ENCODE results near the gene DLG5. TPM values are rescaled to one million over a fixed set of nuclear protein-coding genes. Genes with fewer than 3 reads are reported as not detected.

The DLG5 gene
- polyA plus RNA-seq, 1 of the 3 experiments (the other 2 are of a cell fraction), result 31.3 TPM

DNA sequence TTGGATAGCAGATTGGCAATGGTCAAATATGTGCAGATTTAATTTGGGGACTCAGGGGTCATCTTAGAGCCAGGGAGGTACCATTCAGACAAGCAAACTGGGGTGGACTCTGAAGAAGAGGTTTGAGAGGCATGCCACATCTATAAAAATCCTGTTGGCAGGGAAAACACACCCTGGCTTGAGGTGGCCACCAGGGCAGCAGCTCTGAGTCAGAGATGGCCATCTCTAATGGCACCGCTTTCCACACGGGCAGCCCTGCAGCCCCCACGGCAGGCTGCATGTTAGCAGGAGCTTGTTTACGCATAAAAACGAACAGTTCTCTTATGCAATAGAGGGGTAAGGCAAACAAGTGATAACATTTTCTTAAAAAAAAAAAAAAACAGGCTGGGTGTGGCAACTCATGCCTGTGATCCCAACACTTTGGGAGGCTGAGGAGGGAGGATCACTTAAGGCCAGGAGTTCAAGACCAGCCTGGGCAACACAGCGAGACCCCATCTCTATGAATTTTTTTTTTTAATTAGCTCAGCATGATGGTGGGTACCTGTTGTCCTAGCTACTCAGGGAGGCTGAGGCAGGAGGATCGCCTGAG, 14.9 kb downstream of the DLG5 start:
- H3K4me2 ChIP-seq, result no peak overlapping the region
- DNase-seq, result no peak
- peaks cover 15 to 20% of the 10 kb centered on the region in 2 experiments; a peak in 2 of 4 replicates for H3K4me1 ChIP-seq (ENCODE audit: control insufficient read depth in 1 of 2, insufficient read depth in 2 of 2, low read depth in 1 of 2, low read length in 1 of 2)
- no peaks in the 10 kb centered on the region for H3K9me3 ChIP-seq
- H2AFZ ChIP-seq (ENCODE audit: low read depth), result no peak overlapping the region
- H3K4me3 ChIP-seq (ENCODE audit: low read depth in 2 of 2, low read length in 1 of 2), result no peak overlapping the region
- H3K79me2 ChIP-seq (ENCODE audit: insufficient read depth), result peaks cover 100% of the 10 kb centered on the region
- 62% methylated on average over 7 of the region's 7 CpGs for WGBS (ENCODE audit: low lambda C conversion rate)
- ChIA-PET CTCF (interaction anchor here (1.1 to 1.8 kb wide), 2 partner anchors 13 to 20 kb away, joined by 3 to 9 read pairs; no protein-coding TSS in a partner anchor), POLR2A (interaction anchor here (1.1 kb wide), 1 partner anchor 8 kb away, joined by 4 read pairs; no protein-coding TSS in a partner anchor)
- H3K9ac ChIP-seq, result no peak overlapping the region
- H3F3A ChIP-seq (replicated peaks; ENCODE audit: insufficient read depth), result no peaks in the 10 kb centered on the region
- H3K9me2 ChIP-seq, result no peaks in the 10 kb centered on the region
- peak overlapping the region in 1 of 2 experiments; percentile 29; a peak in 1 of 4 replicates for H3K27ac ChIP-seq (ENCODE audit: low read depth in 2 of 2, low read length in 1 of 2)
- peaks cover 99% of the 10 kb centered on the region for H4K20me1 ChIP-seq (ENCODE audit: insufficient read depth)
- H3K36me3 ChIP-seq (replicated peaks in 1 of 2; ENCODE audit: control insufficient read depth in 1 of 2, insufficient read depth in 2 of 2, low read length in 1 of 2), result no peaks in the 10 kb centered on the region
- TF ChIP-seq, protein P1, sequence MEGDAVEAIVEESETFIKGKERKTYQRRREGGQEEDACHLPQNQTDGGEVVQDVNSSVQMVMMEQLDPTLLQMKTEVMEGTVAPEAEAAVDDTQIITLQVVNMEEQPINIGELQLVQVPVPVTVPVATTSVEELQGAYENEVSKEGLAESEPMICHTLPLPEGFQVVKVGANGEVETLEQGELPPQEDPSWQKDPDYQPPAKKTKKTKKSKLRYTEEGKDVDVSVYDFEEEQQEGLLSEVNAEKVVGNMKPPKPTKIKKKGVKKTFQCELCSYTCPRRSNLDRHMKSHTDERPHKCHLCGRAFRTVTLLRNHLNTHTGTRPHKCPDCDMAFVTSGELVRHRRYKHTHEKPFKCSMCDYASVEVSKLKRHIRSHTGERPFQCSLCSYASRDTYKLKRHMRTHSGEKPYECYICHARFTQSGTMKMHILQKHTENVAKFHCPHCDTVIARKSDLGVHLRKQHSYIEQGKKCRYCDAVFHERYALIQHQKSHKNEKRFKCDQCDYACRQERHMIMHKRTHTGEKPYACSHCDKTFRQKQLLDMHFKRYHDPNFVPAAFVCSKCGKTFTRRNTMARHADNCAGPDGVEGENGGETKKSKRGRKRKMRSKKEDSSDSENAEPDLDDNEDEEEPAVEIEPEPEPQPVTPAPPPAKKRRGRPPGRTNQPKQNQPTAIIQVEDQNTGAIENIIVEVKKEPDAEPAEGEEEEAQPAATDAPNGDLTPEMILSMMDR (IDR thresholded peaks at IDR 0.05), result peak; percentile 29; the same call in 1 of the 2 replicates
- TF ChIP-seq RCOR1 (IDR thresholded peaks at IDR 0.05; ENCODE audit: low read length) (no peak), RXRA (IDR thresholded peaks at IDR 0.05; ENCODE audit: borderline replicate concordance, low read depth) (no peak)
- H3K27me3 ChIP-seq (ENCODE audit: insufficient read depth), result no peaks in the 10 kb centered on the region

DNA sequence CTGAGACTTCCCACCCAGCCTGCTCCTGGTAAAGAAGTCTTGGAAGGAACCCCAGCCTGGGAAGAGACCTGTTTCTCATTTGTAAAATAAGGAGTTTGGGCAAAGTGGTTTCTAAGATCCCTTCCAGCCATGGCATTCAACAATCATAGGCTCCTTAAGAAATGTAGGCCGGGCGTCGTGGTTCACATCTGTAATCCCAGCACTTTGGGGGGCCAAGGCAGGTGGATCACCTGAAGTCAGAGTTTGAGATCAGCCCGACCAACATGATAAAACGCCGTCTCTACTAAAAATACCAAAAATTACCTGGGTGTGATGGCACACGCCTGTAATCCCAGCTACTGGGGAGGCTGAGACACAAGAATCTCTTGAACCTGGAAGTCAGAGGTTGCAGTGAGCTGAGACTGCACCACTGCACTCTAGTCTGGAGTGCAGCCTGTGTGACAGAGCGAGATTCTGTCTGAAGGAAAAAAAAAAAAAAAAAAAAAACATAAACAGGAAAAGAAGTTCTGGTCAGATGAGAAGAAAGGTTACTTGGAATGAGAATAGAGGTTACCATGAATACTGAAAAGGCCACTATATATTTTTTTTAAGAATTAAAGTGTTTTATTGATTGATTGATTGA, 15.9 kb downstream of the DLG5 start:
- peaks cover 99% of the 10 kb centered on the region for H4K20me1 ChIP-seq (ENCODE audit: insufficient read depth)
- H3K4me3 ChIP-seq (ENCODE audit: low read depth in 2 of 2, low read length in 1 of 2), result no peak overlapping the region
- no peak overlapping the region for H3K4me2 ChIP-seq
- H3K36me3 ChIP-seq (replicated peaks in 1 of 2; ENCODE audit: control insufficient read depth in 1 of 2, insufficient read depth in 2 of 2, low read length in 1 of 2), result no peaks in the 10 kb centered on the region
- DNase-seq, result no peak
- no peaks in the 10 kb centered on the region for H3K9me3 ChIP-seq
- peaks cover 15 to 25% of the 10 kb centered on the region in 2 experiments; a peak in 2 of 4 replicates for H3K4me1 ChIP-seq (ENCODE audit: control insufficient read depth in 1 of 2, insufficient read depth in 2 of 2, low read depth in 1 of 2, low read length in 1 of 2)
- H3K9me2 ChIP-seq, result no peaks in the 10 kb centered on the region
- ChIA-PET POLR2A (no interaction called here), CTCF (interaction anchor here (1.0 to 1.8 kb wide), 3 partner anchors 14 to 119 kb away, joined by 3 to 9 read pairs (median 3); partner anchors contain the start of gene POLR3A)
- H3K27me3 ChIP-seq (ENCODE audit: insufficient read depth), result no peaks in the 10 kb centered on the region
- H3F3A ChIP-seq (replicated peaks; ENCODE audit: insufficient read depth), result no peaks in the 10 kb centered on the region
- no peak overlapping the region for H2AFZ ChIP-seq (ENCODE audit: low read depth)
- WGBS (ENCODE audit: low lambda C conversion rate), result 78% methylated on average over 8 of the region's 8 CpGs
- H3K9ac ChIP-seq, result no peak overlapping the region
- H3K27ac ChIP-seq (ENCODE audit: low read depth in 2 of 2, low read length in 1 of 2), result no peak overlapping the region
- peaks cover 99% of the 10 kb centered on the region for H3K79me2 ChIP-seq (ENCODE audit: insufficient read depth)
- TF ChIP-seq, protein P2, sequence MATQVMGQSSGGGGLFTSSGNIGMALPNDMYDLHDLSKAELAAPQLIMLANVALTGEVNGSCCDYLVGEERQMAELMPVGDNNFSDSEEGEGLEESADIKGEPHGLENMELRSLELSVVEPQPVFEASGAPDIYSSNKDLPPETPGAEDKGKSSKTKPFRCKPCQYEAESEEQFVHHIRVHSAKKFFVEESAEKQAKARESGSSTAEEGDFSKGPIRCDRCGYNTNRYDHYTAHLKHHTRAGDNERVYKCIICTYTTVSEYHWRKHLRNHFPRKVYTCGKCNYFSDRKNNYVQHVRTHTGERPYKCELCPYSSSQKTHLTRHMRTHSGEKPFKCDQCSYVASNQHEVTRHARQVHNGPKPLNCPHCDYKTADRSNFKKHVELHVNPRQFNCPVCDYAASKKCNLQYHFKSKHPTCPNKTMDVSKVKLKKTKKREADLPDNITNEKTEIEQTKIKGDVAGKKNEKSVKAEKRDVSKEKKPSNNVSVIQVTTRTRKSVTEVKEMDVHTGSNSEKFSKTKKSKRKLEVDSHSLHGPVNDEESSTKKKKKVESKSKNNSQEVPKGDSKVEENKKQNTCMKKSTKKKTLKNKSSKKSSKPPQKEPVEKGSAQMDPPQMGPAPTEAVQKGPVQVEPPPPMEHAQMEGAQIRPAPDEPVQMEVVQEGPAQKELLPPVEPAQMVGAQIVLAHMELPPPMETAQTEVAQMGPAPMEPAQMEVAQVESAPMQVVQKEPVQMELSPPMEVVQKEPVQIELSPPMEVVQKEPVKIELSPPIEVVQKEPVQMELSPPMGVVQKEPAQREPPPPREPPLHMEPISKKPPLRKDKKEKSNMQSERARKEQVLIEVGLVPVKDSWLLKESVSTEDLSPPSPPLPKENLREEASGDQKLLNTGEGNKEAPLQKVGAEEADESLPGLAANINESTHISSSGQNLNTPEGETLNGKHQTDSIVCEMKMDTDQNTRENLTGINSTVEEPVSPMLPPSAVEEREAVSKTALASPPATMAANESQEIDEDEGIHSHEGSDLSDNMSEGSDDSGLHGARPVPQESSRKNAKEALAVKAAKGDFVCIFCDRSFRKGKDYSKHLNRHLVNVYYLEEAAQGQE (IDR thresholded peaks at IDR 0.05; ENCODE audit: low read depth, low read length), result no peak
- TF ChIP-seq TEAD4 (IDR thresholded peaks at IDR 0.05; ENCODE audit: borderline replicate concordance, insufficient read depth) (no peak), TAF1 (IDR thresholded peaks at IDR 0.05; ENCODE audit: borderline replicate concordance, low read depth, low read length) (no peak), FOXJ3 (CRISPR knock-in tag; IDR thresholded peaks at IDR 0.05) (no peak), TCF12 (IDR thresholded peaks at IDR 0.05) (no peak), SIN3A (IDR thresholded peaks at IDR 0.05; ENCODE audit: borderline replicate concordance, low read depth, low read length) (no peak), RAD21 (IDR thresholded peaks at IDR 0.05; ENCODE audit: low read length) (no peak), GABPA (IDR thresholded peaks at IDR 0.05; ENCODE audit: low read depth) (no peak), RCOR1 (IDR thresholded peaks at IDR 0.05; ENCODE audit: low read length) (no peak), POLR2AphosphoS5 (IDR thresholded peaks at IDR 0.05; ENCODE audit: low read depth, low read length) (no peak)
- TF ChIP-seq, protein P3, sequence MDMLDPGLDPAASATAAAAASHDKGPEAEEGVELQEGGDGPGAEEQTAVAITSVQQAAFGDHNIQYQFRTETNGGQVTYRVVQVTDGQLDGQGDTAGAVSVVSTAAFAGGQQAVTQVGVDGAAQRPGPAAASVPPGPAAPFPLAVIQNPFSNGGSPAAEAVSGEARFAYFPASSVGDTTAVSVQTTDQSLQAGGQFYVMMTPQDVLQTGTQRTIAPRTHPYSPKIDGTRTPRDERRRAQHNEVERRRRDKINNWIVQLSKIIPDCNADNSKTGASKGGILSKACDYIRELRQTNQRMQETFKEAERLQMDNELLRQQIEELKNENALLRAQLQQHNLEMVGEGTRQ (IDR thresholded peaks at IDR 0.05; ENCODE audit: borderline replicate concordance, low read depth, low read length), result no peak
- TF ChIP-seq, protein P4, sequence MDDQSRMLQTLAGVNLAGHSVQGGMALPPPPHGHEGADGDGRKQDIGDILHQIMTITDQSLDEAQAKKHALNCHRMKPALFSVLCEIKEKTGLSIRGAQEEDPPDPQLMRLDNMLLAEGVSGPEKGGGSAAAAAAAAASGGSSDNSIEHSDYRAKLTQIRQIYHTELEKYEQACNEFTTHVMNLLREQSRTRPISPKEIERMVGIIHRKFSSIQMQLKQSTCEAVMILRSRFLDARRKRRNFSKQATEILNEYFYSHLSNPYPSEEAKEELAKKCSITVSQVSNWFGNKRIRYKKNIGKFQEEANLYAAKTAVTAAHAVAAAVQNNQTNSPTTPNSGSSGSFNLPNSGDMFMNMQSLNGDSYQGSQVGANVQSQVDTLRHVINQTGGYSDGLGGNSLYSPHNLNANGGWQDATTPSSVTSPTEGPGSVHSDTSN (IDR thresholded peaks at IDR 0.05), result no peak
- TF ChIP-seq, protein P5, sequence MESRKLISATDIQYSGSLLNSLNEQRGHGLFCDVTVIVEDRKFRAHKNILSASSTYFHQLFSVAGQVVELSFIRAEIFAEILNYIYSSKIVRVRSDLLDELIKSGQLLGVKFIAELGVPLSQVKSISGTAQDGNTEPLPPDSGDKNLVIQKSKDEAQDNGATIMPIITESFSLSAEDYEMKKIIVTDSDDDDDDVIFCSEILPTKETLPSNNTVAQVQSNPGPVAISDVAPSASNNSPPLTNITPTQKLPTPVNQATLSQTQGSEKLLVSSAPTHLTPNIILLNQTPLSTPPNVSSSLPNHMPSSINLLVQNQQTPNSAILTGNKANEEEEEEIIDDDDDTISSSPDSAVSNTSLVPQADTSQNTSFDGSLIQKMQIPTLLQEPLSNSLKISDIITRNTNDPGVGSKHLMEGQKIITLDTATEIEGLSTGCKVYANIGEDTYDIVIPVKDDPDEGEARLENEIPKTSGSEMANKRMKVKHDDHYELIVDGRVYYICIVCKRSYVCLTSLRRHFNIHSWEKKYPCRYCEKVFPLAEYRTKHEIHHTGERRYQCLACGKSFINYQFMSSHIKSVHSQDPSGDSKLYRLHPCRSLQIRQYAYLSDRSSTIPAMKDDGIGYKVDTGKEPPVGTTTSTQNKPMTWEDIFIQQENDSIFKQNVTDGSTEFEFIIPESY (IDR thresholded peaks at IDR 0.05; ENCODE audit: borderline replicate concordance, low read depth), result no peak
